GM13976 (cell line): ENCODE results near the gene ADGRF1.

ENCODE experiments used
- DNase-seq: peaks from one replicate; pipeline ENCODE4 v3.0.0; 2012; ENCODE audit warnings: low spot score
- in situ Hi-C: fragments of 300-500 bp; cut with MboI; formaldehyde crosslinking; loops from one replicate; pipeline ENCODE4 v1.12.0; 2022; ENCODE audit warnings: low sequenced_read_pairs, mixed read lengths, inconsistent platforms; ENCODE audit not compliant: unreplicated experiment
- TF ChIP-seq, protein P1 (sequence below): IDR thresholded peaks from 2 replicates; pipeline ENCODE4 v1.5.1; 2012; ENCODE audit warnings: borderline replicate concordance, mild to moderate bottlenecking; ENCODE audit not compliant: insufficient read depth; ENCODE audit errors: extremely low read depth, missing control alignments, control extremely low read depth

The ADGRF1 gene

DNA sequence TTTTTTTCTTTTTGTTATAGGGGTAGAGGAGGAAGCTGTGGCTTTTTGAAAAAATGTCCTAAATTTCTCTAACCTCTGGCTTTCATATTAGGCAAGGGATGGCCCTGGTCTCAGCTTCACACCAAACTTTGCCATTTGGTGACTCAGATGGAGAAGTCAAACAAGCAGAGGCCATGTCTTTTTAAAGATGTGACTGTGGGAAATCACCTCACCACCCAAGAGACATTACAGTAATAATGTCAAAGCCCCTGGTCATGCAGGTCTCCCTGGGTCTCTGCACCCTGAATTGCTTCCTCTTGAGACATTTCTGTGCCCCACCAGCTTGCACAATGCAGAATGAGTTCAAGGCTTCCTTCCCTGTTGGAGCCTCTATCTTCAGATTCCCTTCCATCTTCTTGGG is 80.9 kb downstream of the ADGRF1 start:
- TF ChIP-seq, protein P1, sequence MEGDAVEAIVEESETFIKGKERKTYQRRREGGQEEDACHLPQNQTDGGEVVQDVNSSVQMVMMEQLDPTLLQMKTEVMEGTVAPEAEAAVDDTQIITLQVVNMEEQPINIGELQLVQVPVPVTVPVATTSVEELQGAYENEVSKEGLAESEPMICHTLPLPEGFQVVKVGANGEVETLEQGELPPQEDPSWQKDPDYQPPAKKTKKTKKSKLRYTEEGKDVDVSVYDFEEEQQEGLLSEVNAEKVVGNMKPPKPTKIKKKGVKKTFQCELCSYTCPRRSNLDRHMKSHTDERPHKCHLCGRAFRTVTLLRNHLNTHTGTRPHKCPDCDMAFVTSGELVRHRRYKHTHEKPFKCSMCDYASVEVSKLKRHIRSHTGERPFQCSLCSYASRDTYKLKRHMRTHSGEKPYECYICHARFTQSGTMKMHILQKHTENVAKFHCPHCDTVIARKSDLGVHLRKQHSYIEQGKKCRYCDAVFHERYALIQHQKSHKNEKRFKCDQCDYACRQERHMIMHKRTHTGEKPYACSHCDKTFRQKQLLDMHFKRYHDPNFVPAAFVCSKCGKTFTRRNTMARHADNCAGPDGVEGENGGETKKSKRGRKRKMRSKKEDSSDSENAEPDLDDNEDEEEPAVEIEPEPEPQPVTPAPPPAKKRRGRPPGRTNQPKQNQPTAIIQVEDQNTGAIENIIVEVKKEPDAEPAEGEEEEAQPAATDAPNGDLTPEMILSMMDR = no peak
- in situ Hi-C loops = no loop called here
- DNase-seq = no peak

DNA sequence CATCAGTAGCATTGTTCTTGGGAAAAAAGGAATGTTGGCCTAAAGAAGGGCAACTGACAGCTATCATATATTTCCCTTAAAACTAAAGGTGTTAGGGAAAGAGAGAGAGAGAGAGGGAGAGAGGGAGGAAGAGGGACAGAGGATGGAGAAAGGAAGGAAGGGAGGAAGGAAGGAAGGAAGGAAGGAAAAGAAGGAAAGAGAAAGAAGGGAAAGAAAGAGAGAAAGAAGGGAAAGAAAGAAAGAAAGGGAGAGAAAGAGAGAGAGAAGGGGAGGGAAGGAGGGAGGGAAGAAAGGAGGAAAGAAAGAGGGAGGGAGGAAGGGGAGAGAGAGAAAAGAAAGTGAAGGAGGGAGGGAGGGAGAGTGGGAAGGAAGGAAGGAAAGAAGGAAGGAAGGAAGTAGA is 82.7 kb downstream of the ADGRF1 start:
- TF ChIP-seq, protein P1 = no peak
- in situ Hi-C loops = no loop called here
- no peak for DNase-seq

- in situ Hi-C loops = no loop called here
- no peak for DNase-seq
These were observed 85.7 kb downstream of the ADGRF1 start for GRCh38 chr6:46956409-46956808.

GRCh38 chr6:46954837-46955451 is 87.2 kb downstream of the ADGRF1 start:
- TF ChIP-seq, protein P1 = no peak
- DNase-seq = no peak
- in situ Hi-C loops = no loop called here

More at GRCh38 chr6:46956409-46956808, 85.7 kb downstream of the ADGRF1 start:
- TF ChIP-seq, protein P1 = no peak

GRCh38 chr6:46953921-46954320 is 88.2 kb downstream of the ADGRF1 start:
- no peak for DNase-seq
- TF ChIP-seq, protein P1 = no peak
- in situ Hi-C loops = no loop called here

DNA sequence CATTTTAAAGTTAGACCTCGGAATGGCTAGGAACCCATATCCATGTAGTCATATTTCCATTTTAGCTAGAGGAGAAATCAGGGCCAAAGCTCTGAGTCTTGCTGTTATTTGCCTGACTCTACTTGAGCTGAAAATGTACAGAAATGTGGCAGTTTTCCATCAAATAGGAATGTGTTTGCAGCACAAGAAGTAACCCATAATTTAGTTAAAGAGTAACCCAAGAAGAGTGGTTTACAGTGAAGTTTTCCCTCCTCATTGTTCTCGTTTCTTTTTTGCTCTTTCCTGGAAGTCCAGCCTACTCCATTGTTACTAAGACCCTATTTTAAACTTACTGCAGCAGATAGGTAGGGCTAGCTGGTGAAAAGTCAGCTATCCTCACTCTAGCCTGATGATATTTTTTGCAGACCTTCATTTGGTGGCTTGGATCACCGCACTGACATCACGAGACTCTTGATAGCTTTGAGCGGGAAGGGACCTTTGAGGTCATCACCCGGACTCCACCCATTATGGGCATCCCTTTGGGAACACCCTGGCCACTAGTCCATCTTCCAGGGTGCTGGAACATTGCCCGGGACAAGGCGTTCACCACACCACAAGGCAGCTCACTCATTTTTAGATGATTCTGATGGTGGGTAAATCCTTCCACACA is 92.4 kb downstream of the ADGRF1 start:
- no peak for DNase-seq
- TF ChIP-seq, protein P1 = no peak
- in situ Hi-C loops = no loop called here
